Stomach smooth muscle (tissue), 2 donors: ENCODE results near the gene KAZN.

ENCODE experiments used
- H3K27ac ChIP-seq: one replicate; pipeline ENCODE4 v1.7.0; 2013; ENCODE audit warnings: mild to moderate bottlenecking, low read length, inconsistent platforms
- H3K27me3 ChIP-seq, 2 donors: one replicate each; pipeline ENCODE4 v1.7.0; 2013; ENCODE audit warnings: low read length in 2 of 2; ENCODE audit not compliant: insufficient read depth in 2 of 2, control insufficient read depth in 1 of 2
- H3K36me3 ChIP-seq, 2 donors: one replicate each; pipeline ENCODE4 v1.7.0; 2013; ENCODE audit warnings: low read length in 2 of 2; ENCODE audit not compliant: control insufficient read depth in 2 of 2, insufficient read depth in 2 of 2
- H3K4me1 ChIP-seq: one replicate; pipeline ENCODE4 v1.7.0; 2013; ENCODE audit warnings: low read length; ENCODE audit not compliant: control insufficient read depth, insufficient read depth
- H3K4me3 ChIP-seq, 2 donors: one replicate each; pipeline ENCODE4 v1.7.0; 2013; ENCODE audit warnings: low read length in 2 of 2
- H3K9ac ChIP-seq, 2 donors: one replicate each; pipeline ENCODE4 v1.7.0; 2013; ENCODE audit warnings: low read length in 2 of 2, mild to moderate bottlenecking in 1 of 2
- H3K9me3 ChIP-seq, 2 donors: one replicate each; pipeline ENCODE4 v1.7.0; 2013; ENCODE audit warnings: low read length in 2 of 2; ENCODE audit not compliant: control insufficient read depth in 2 of 2
- donor health status: healthy.
- donor health status: Pancreatic carcinoma.

Gene KAZN

GRCh38 chr1:14842361-14842760, 243.9 kb downstream of the KAZN start:
- Histone ChIP-seq H3K9ac (no peak overlapping the region), H3K36me3 (no peaks in the 10 kb centered on the region), H3K27me3 (peaks cover 0 to 2% of the 10 kb centered on the region in 2 donors), H3K4me3 (no peak overlapping the region), H3K4me1 (no peaks in the 10 kb centered on the region), H3K27ac (no peak overlapping the region), H3K9me3 (peaks cover 13 to 20% of the 10 kb centered on the region in 2 donors)

GRCh38 chr1:14842891-14843290, 244.4 kb downstream of the KAZN start:
- Histone ChIP-seq H3K9me3 (peaks cover 13 to 19% of the 10 kb centered on the region in 2 donors), H3K4me3 (no peak overlapping the region), H3K4me1 (no peaks in the 10 kb centered on the region), H3K9ac (no peak overlapping the region), H3K27me3 (peaks cover 0 to 2% of the 10 kb centered on the region in 2 donors), H3K27ac (no peak overlapping the region), H3K36me3 (no peaks in the 10 kb centered on the region)

- Histone ChIP-seq H3K27ac (no peak overlapping the region), H3K9ac (no peak overlapping the region), H3K9me3 (peaks cover 13 to 16% of the 10 kb centered on the region in 2 donors), H3K4me1 (no peaks in the 10 kb centered on the region), H3K36me3 (no peaks in the 10 kb centered on the region), H3K27me3 (peaks cover 2% of the 10 kb centered on the region in 2 donors), H3K4me3 (no peak overlapping the region)
Observed at GRCh38 chr1:14843525-14843924, 245.0 kb downstream of the KAZN start.

GRCh38 chr1:14844356-14844755, 245.9 kb downstream of the KAZN start:
- no peaks in the 10 kb centered on the region for H3K36me3 ChIP-seq
- H3K9me3 ChIP-seq, result peaks cover 13 to 16% of the 10 kb centered on the region in 2 donors
- H3K9ac ChIP-seq, result no peak overlapping the region
- H3K27me3 ChIP-seq, result peaks cover 2% of the 10 kb centered on the region in 2 donors
- no peak overlapping the region for H3K27ac ChIP-seq
- H3K4me3 ChIP-seq, result no peak overlapping the region
- H3K4me1 ChIP-seq, result no peaks in the 10 kb centered on the region

- H3K4me1 ChIP-seq, result no peaks in the 10 kb centered on the region
- peaks cover 13 to 16% of the 10 kb centered on the region in 2 donors for H3K9me3 ChIP-seq
- H3K27ac ChIP-seq, result no peak overlapping the region
- H3K27me3 ChIP-seq, result peaks cover 2% of the 10 kb centered on the region in 2 donors
- H3K4me3 ChIP-seq, result no peak overlapping the region
- H3K9ac ChIP-seq, result no peak overlapping the region
- no peaks in the 10 kb centered on the region for H3K36me3 ChIP-seq
Observed at GRCh38 chr1:14844923-14845617, 246.6 kb downstream of the KAZN start.

- Histone ChIP-seq H3K9ac (no peak overlapping the region), H3K36me3 (no peaks in the 10 kb centered on the region), H3K4me3 (no peak overlapping the region), H3K4me1 (no peaks in the 10 kb centered on the region), H3K9me3 (peaks cover 9 to 16% of the 10 kb centered on the region in 2 donors), H3K27ac (no peak overlapping the region), H3K27me3 (peaks cover 2% of the 10 kb centered on the region in 2 donors)
Observed at GRCh38 chr1:14845851-14846250, 247.4 kb downstream of the KAZN start.

- no peak overlapping the region for H3K4me3 ChIP-seq
- H3K36me3 ChIP-seq, result no peaks in the 10 kb centered on the region
- H3K4me1 ChIP-seq, result no peaks in the 10 kb centered on the region
- no peak overlapping the region for H3K9ac ChIP-seq
- H3K27me3 ChIP-seq, result peaks cover 2% of the 10 kb centered on the region in 2 donors
- H3K9me3 ChIP-seq, result peaks cover 6 to 10% of the 10 kb centered on the region in 2 donors
- no peak overlapping the region for H3K27ac ChIP-seq
Observed at GRCh38 chr1:14846688-14847087, 248.2 kb downstream of the KAZN start.

GRCh38 chr1:14848203-14848602, 249.7 kb downstream of the KAZN start:
- H3K4me3 ChIP-seq, result no peak overlapping the region
- no peak overlapping the region for H3K27ac ChIP-seq
- H3K36me3 ChIP-seq, result no peaks in the 10 kb centered on the region
- no peak overlapping the region for H3K9ac ChIP-seq
- peaks cover 2 to 8% of the 10 kb centered on the region in 2 donors for H3K27me3 ChIP-seq
- H3K9me3 ChIP-seq, result peaks cover 0 to 2% of the 10 kb centered on the region in 2 donors
- H3K4me1 ChIP-seq, result no peaks in the 10 kb centered on the region

GRCh38 chr1:14848625-14849024, 250.1 kb downstream of the KAZN start:
- H3K9me3 ChIP-seq, result no peaks in the 10 kb centered on the region
- no peaks in the 10 kb centered on the region for H3K36me3 ChIP-seq
- H3K27me3 ChIP-seq, result peaks cover 0 to 8% of the 10 kb centered on the region in 2 donors
- H3K4me1 ChIP-seq, result no peaks in the 10 kb centered on the region
- H3K9ac ChIP-seq, result no peak overlapping the region
- no peak overlapping the region for H3K27ac ChIP-seq
- no peak overlapping the region for H3K4me3 ChIP-seq

- Histone ChIP-seq H3K27ac (no peak overlapping the region), H3K36me3 (no peaks in the 10 kb centered on the region), H3K9me3 (no peaks in the 10 kb centered on the region), H3K4me3 (no peak overlapping the region), H3K9ac (no peak overlapping the region), H3K4me1 (no peaks in the 10 kb centered on the region), H3K27me3 (peaks cover 0 to 8% of the 10 kb centered on the region in 2 donors)
Observed at GRCh38 chr1:14849038-14849437, 250.6 kb downstream of the KAZN start.

GRCh38 chr1:14850563-14850962, 252.1 kb downstream of the KAZN start:
- no peaks in the 10 kb centered on the region for H3K9me3 ChIP-seq
- peaks cover 0 to 8% of the 10 kb centered on the region in 2 donors for H3K27me3 ChIP-seq
- no peak overlapping the region for H3K9ac ChIP-seq
- no peak overlapping the region for H3K4me3 ChIP-seq
- H3K27ac ChIP-seq, result no peak overlapping the region
- no peaks in the 10 kb centered on the region for H3K36me3 ChIP-seq
- H3K4me1 ChIP-seq, result no peaks in the 10 kb centered on the region
